Spleen (tissue), 11 donors: Measurements from ENCODE around the gene CRYAA. TPM values are rescaled to one million over a fixed set of nuclear protein-coding genes. Genes with fewer than 3 reads are reported as not detected.

Source experiments
- DNase-seq: peaks from one replicate; pipeline ENCODE4 v3.0.0-alpha.2; 2020
- H3K27ac ChIP-seq, 8 donors: fragments of 200-600 bp; sonication (generic) in 7 of 8; 1 replicate in 4 of 8; 2 replicates in 4 of 8; pipeline versions ENCODE4 v1.5.0 to v1.8.0; 2016 to 2021; ENCODE audit warnings: inconsistent platforms in 4 of 8, mild to moderate bottlenecking in 4 of 8, moderate library complexity in 1 of 8
- H3K27me3 ChIP-seq, 7 donors: fragments of 200-600 bp; sonication (generic) in 6 of 7; replicated peaks in 1 of 7; 1 replicate in 4 of 7; 2 replicates in 3 of 7; pipeline versions ENCODE4 v1.5.0 to v1.8.0; 2016 to 2021; ENCODE audit warnings: inconsistent platforms in 3 of 7, mild to moderate bottlenecking in 1 of 7
- H3K36me3 ChIP-seq, 6 donors: fragments of 200-600 bp; sonication (generic) in 5 of 6; 1 replicate in 4 of 6; 2 replicates in 2 of 6; pipeline versions ENCODE4 v1.5.0 to v1.8.0; 2016 to 2021; ENCODE audit warnings: inconsistent platforms in 2 of 6
- H3K4me1 ChIP-seq, 6 donors: fragments of 200-600 bp; sonication (generic) in 5 of 6; 1 replicate in 3 of 6; 2 replicates in 3 of 6; pipeline versions ENCODE4 v1.5.0 to v1.8.0; 2016 to 2021; ENCODE audit warnings: inconsistent platforms in 3 of 6
- H3K4me3 ChIP-seq, 8 donors: fragments of 200-600 bp; sonication (generic) in 7 of 8; 1 replicate in 4 of 8; 2 replicates in 4 of 8; pipeline versions ENCODE4 v1.5.0 to v1.8.0; 2016 to 2021; ENCODE audit warnings: inconsistent platforms in 4 of 8, mild to moderate bottlenecking in 4 of 8, moderate library complexity in 2 of 8
- H3K9me3 ChIP-seq, 8 donors: fragments of 200-600 bp; sonication (generic) in 7 of 8; 1 replicate in 4 of 8; 2 replicates in 4 of 8; pipeline versions ENCODE4 v1.5.0 to v1.8.0; 2016 to 2021; ENCODE audit warnings: inconsistent platforms in 4 of 8
- POLR2A ChIP-seq, 3 donors: fragments of 450-650 bp; IDR thresholded peaks; one replicate each; pipeline ENCODE4 v1.5.1; 2017; ENCODE audit warnings: antibody characterized with exemption in 3 of 3, mild to moderate bottlenecking in 1 of 3
- POLR2AphosphoS5 ChIP-seq, 3 donors: sonication (generic); formaldehyde crosslinking; IDR thresholded peaks; one replicate each; pipeline ENCODE4 v1.5.1; 2017; ENCODE audit warnings: antibody characterized with exemption in 3 of 3
- WGBS, 5 donors: extraction: QIAGEN DNeasy Blood & Tissue Kit in 3 of 5; methylation state at CpG; one replicate each; pipeline versions ENCODE4 v1.1.5 to v1.1.7; 2013 to 2018; 5-methylcytosine and 5-hydroxymethylcytosine counted together
- intact Hi-C: fragments of 100-400 bp; cut with DNase I; formaldehyde crosslinking; loops from one replicate; pipeline ENCODE4 v1.15.0; 2023; ENCODE audit warnings: low total_unique reads
- polyA plus RNA-seq, 3 donors: library from polyadenylated mRNA; stranded (reverse); fragments of 200-250 nt; gene quantifications; one replicate each; pipeline ENCODE4 v1.2.1, GENCODE V29; 2013
- total RNA-seq, 7 donors: library from RNA; depleted of rRNA in 3 of 7; stranded (reverse); fragments of >200 nt in 3 of 7; fragmentation: NEBNext Ultra II Directional in 4 of 7; extraction: Animal tissue kit (Norgen Biotek cat#: 25700) in 4 of 7; gene quantifications; one replicate each; pipeline versions ENCODE4 v1.1.0 to v1.2.1, GENCODE V29; 2016 to 2021
- TF ChIP-seq, protein P1 (sequence below), 11 experiments: fragments of 200-600 bp in 7 of 11; fragments of 450-650 bp in 4 of 11; sonication (generic) in 4 of 11; IDR thresholded peaks in 8 of 11; conservative IDR thresholded peaks in 3 of 11; 1 replicate in 7 of 11; 2 replicates in 4 of 11; pipeline versions ENCODE4 v1.4.0 to v1.8.0; 2016 to 2021; ENCODE audit warnings: antibody characterized with exemption in 11 of 11, inconsistent platforms in 4 of 11, mild to moderate bottlenecking in 1 of 11
- donor health status: healthy with polysubstance abuse.
- donor health status: DM: no; HTN: no; CAD: no; lungs with moderate emphysema.
- donor health status: DM: no; HTN: no; CAD: no.
- donor health status: Bipolar disorder and iron deficiency.
- donor health status: healthy.
- donor health status: DM: no; HTN: no; CAD: no.
- donor health status: DM: yes; HTN: yes; CAD: no.

CRYAA gene
- total and polyA plus RNA-seq, 10 donors = not detected

DNA sequence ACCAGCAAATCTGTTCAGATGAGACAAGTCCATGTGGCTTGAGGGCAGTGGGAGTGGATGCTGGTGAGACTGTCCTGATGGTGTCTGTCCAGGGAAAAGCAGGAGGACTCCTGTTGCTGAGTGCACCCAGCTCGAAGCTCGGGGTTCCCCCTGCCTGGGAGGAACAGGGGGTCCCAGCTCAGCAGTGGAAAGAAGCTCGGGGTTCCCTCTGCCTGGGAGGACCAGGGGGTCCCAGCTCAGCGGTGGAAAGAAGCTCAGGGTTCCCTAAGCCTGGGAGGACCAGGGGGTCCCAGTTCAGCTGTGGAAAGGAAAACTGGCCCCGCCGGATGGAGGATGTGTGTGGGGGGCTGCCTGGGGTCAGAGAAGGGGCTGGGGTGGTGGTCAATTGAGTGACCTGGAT, 39.1 kb downstream of the CRYAA start:
- 79 to 94% (median 86%) methylated on average over 6 of the region's 6 CpGs for WGBS, 5 donors
- Histone ChIP-seq H3K4me1 (peaks cover 0 to 13% (median 8%) of the 10 kb centered on the region in 6 donors), H3K4me3 (no peak overlapping the region), H3K9me3 (peaks cover 0 to 5% (median 0%) of the 10 kb centered on the region in 8 donors), H3K27ac (no peak overlapping the region), H3K27me3 (peaks cover 0 to 43% (median 0%) of the 10 kb centered on the region in 7 donors), H3K36me3 (no peaks in the 10 kb centered on the region)
- DNase-seq = peak; percentile 47
- intact Hi-C loops = no loop called here
- TF ChIP-seq POLR2AphosphoS5 (IDR thresholded peaks at IDR 0.05) = no peak
- TF ChIP-seq, protein P1, sequence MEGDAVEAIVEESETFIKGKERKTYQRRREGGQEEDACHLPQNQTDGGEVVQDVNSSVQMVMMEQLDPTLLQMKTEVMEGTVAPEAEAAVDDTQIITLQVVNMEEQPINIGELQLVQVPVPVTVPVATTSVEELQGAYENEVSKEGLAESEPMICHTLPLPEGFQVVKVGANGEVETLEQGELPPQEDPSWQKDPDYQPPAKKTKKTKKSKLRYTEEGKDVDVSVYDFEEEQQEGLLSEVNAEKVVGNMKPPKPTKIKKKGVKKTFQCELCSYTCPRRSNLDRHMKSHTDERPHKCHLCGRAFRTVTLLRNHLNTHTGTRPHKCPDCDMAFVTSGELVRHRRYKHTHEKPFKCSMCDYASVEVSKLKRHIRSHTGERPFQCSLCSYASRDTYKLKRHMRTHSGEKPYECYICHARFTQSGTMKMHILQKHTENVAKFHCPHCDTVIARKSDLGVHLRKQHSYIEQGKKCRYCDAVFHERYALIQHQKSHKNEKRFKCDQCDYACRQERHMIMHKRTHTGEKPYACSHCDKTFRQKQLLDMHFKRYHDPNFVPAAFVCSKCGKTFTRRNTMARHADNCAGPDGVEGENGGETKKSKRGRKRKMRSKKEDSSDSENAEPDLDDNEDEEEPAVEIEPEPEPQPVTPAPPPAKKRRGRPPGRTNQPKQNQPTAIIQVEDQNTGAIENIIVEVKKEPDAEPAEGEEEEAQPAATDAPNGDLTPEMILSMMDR (IDR thresholded peaks at IDR 0.05 in 8 of 11, conservative IDR thresholded peaks at IDR 0.05 in 3 of 11) = no peak
- no peak for TF ChIP-seq POLR2A (IDR thresholded peaks at IDR 0.05)

DNA sequence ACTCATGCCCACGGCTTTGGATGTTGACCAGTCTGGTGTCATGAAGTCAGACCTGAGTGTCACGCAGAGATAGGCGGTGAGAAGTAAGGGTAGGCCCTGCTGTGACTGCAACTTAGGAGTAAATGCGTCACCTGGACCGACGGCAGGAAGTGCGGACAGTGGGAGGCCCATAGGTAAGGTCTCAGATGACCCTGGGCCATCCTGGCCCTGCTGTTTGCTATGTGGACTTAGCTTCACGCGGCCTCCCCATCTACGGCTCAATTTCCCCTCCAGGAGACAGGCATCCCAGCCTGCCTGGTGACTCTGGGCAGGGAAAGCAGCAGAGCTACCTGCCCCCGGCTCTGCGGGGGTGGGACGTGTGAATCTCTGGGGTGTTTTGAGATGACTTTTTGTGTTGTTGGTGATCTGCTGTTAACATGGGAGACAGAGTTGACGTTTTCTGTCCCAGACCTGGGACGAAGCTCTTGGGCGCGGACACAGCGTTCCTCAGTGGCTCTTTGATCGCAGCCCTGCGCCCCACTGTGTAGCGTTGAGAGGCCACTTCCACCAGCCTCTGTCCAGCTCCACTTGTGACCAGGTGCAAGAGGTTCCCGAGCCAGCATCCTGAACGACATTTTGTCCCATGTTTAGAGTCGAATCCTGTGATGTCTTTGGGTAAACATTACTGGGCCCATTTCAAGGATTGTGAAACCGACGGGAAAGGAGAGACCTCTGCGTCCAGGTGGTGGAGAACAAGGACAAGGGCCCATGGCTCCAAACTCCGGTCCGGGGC, 39.9 kb downstream of the CRYAA start:
- Histone ChIP-seq H3K27ac (no peak overlapping the region), H3K36me3 (no peaks in the 10 kb centered on the region), H3K4me1 (peaks cover 0 to 13% (median 8%) of the 10 kb centered on the region in 6 donors), H3K9me3 (no peaks in the 10 kb centered on the region), H3K27me3 (peaks cover 0 to 43% (median 0%) of the 10 kb centered on the region in 7 donors), H3K4me3 (no peak overlapping the region)
- intact Hi-C loops = no loop called here
- no peak for TF ChIP-seq POLR2AphosphoS5 (IDR thresholded peaks at IDR 0.05)
- TF ChIP-seq, protein P1 (IDR thresholded peaks at IDR 0.05 in 8 of 11, conservative IDR thresholded peaks at IDR 0.05 in 3 of 11) = no peak
- 88 to 92% (median 90%) methylated on average over 29 of the region's 29 CpGs for WGBS, 5 donors
- DNase-seq = peak; percentile 54

GRCh38 chr21:43209575-43210453, 41.0 kb downstream of the CRYAA start:
- Histone ChIP-seq H3K27ac (no peak overlapping the region), H3K4me3 (no peak overlapping the region), H3K27me3 (peaks cover 0 to 43% (median 0%) of the 10 kb centered on the region in 7 donors), H3K9me3 (no peaks in the 10 kb centered on the region), H3K4me1 (peaks cover 0 to 13% (median 8%) of the 10 kb centered on the region in 6 donors), H3K36me3 (no peaks in the 10 kb centered on the region)
- intact Hi-C loops = no loop called here
- TF ChIP-seq, protein P1 (IDR thresholded peaks at IDR 0.05 in 8 of 11, conservative IDR thresholded peaks at IDR 0.05 in 3 of 11) = no peak
- no peak for TF ChIP-seq POLR2A (IDR thresholded peaks at IDR 0.05)
- TF ChIP-seq POLR2AphosphoS5 (IDR thresholded peaks at IDR 0.05) = no peak
- peak; percentile 64 for DNase-seq
- WGBS, 5 donors = 81 to 94% (median 89%) methylated on average over 22 to 36 of the region's 36 CpGs
